Measurements from ENCODE around the gene VEGFB.
A peak's percentile ranks its signal among the peaks of the same experiment; 100 is the strongest.

Gene VEGFB

DNA sequence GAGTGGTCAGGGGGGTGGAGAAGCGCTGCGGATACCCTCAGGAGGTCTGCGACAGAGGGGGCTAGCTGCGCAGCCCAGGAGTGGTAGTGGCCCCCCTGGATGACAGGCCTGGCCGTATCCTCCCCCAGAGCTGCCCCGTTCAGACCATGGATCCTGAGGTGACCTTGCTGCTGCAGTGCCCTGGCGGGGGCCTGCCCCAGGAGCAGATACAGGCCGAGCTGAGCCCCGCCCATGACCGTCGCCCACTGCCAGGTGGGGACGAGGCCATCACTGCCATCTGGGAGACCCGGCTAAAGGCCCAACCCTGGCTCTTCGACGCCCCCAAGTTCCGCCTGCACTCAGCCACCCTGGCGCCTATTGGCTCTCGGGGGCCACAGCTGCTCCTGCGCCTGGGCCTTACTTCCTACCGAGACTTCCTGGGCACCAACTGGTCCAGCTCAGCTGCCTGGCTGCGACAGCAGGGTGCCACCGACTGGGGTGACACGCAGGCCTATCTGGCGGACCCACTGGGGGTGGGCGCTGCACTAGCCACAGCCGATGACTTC, 7.8 kb upstream of the VEGFB start:
- Histone ChIP-seq H3K27ac (ENCODE audit: poor library complexity, severe bottlenecking) (peak overlapping the region; percentile 68), H3K9me3 (ENCODE audit: severe bottlenecking) (no peaks in the 10 kb centered on the region), H3K4me1 (ENCODE audit: insufficient read depth, poor library complexity, severe bottlenecking) (peaks cover 8% of the 10 kb centered on the region), H3K36me3 (ENCODE audit: low read depth) (no peaks in the 10 kb centered on the region), H3K4me3 (ENCODE audit: severe bottlenecking) (peak overlapping the region; percentile 53), H3K27me3 (ENCODE audit: insufficient read depth, poor library complexity, severe bottlenecking) (no peaks in the 10 kb centered on the region)
- ATAC-seq (ENCODE audit: low read depth) (peak; percentile 6), DNase-seq (ENCODE audit: low spot score) (no peak)
- TF ChIP-seq, protein P1, sequence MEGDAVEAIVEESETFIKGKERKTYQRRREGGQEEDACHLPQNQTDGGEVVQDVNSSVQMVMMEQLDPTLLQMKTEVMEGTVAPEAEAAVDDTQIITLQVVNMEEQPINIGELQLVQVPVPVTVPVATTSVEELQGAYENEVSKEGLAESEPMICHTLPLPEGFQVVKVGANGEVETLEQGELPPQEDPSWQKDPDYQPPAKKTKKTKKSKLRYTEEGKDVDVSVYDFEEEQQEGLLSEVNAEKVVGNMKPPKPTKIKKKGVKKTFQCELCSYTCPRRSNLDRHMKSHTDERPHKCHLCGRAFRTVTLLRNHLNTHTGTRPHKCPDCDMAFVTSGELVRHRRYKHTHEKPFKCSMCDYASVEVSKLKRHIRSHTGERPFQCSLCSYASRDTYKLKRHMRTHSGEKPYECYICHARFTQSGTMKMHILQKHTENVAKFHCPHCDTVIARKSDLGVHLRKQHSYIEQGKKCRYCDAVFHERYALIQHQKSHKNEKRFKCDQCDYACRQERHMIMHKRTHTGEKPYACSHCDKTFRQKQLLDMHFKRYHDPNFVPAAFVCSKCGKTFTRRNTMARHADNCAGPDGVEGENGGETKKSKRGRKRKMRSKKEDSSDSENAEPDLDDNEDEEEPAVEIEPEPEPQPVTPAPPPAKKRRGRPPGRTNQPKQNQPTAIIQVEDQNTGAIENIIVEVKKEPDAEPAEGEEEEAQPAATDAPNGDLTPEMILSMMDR (IDR thresholded peaks at IDR 0.05; ENCODE audit: poor library complexity, severe bottlenecking), result peak; percentile 20

DNA sequence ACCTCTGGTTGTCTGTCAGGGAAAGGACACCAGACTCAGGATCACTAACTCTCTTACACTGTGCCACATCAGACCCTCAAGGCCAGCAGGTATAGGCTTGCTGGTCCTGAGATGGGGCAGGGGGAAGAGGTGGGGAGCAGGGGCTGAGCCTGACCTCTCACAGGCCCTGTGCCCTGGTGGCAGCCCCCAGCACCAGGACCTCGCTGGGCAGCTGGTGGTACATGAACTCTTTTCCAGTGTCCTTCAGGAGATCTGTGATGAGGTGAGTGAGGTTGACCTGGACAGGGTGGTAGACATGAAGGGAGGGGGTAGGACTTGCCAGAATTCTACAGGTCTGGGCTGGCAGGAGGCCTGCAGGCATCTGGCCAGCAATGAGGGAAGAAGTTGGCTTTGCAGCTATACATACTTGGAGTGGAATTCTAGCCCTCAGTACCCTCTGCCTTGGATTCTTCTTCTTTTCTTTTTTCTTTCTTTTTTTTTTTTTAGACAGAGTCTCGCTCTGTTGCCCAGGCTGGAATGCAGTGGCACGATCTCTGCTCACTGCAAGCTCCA, 6.9 kb upstream of the VEGFB start:
- Histone ChIP-seq H3K4me3 (ENCODE audit: severe bottlenecking) (peak overlapping the region; percentile 53), H3K9me3 (ENCODE audit: severe bottlenecking) (no peaks in the 10 kb centered on the region), H3K27me3 (ENCODE audit: insufficient read depth, poor library complexity, severe bottlenecking) (no peaks in the 10 kb centered on the region), H3K27ac (ENCODE audit: poor library complexity, severe bottlenecking) (peak overlapping the region; percentile 68), H3K4me1 (ENCODE audit: insufficient read depth, poor library complexity, severe bottlenecking) (peaks cover 8% of the 10 kb centered on the region), H3K36me3 (ENCODE audit: low read depth) (no peaks in the 10 kb centered on the region)
- TF ChIP-seq, protein P1 (IDR thresholded peaks at IDR 0.05; ENCODE audit: poor library complexity, severe bottlenecking), result no peak
- ATAC-seq (ENCODE audit: low read depth) (no peak), DNase-seq (ENCODE audit: low spot score) (no peak)

DNA sequence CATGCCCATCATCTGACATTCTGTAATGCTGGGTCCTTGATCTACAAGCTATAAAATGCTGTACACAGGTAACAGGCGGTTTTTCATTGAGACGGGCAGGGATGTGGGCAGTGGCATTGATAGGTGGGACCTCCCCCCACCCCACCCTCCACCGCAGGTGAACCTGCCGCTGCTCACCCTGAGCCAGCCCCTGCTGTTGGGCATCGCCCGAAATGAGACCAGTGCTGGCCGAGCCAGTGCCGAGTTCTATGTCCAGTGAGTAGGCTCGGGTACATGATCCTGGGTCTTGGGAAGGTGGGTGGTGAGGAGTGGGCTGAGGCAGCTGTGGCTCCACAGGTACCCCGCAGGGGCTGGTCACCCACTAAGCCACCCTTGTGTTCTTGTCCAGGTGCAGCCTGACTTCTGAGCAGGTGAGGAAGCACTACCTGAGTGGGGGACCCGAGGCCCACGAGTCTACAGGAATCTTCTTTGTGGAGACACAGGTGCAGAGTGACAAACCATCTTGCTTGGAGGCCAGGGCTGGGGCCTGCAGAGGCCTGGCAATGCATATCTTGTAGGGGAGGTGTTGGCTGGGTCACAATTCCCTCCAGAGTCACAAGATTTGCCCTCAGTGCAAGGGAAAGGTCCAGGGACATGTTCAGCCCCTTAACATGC, 5.2 kb upstream of the VEGFB start:
- DNase-seq (ENCODE audit: low spot score) (no peak), ATAC-seq (ENCODE audit: low read depth) (no peak)
- Histone ChIP-seq H3K4me3 (ENCODE audit: severe bottlenecking) (no peak overlapping the region), H3K27me3 (ENCODE audit: insufficient read depth, poor library complexity, severe bottlenecking) (no peaks in the 10 kb centered on the region), H3K9me3 (ENCODE audit: severe bottlenecking) (no peaks in the 10 kb centered on the region), H3K4me1 (ENCODE audit: insufficient read depth, poor library complexity, severe bottlenecking) (peaks cover 2% of the 10 kb centered on the region), H3K27ac (ENCODE audit: poor library complexity, severe bottlenecking) (peak overlapping the region; percentile 47), H3K36me3 (ENCODE audit: low read depth) (no peaks in the 10 kb centered on the region)
- TF ChIP-seq, protein P1 (IDR thresholded peaks at IDR 0.05; ENCODE audit: poor library complexity, severe bottlenecking), result no peak

DNA sequence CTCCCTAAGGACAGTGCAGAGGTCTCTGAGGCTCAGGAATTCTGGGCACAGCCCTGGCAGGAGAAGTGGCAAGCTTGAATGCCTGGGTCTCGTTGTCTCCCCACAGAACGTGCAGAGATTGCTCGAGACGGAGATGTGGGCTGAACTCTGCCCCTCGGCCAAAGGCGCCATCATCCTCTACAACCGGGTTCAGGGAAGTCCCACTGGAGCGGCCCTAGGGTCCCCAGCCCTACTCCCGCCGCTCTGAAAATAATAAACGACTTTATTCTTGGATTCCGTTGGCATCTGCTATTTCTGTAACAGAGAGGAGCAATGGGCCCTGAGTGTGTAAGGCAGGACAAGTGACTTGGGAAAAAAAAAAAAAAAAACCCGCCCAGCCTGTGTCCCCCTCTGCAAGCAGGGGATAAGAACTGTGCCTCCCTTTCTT, 4.6 kb upstream of the VEGFB start:
- Histone ChIP-seq H3K36me3 (ENCODE audit: low read depth) (no peaks in the 10 kb centered on the region), H3K27me3 (ENCODE audit: insufficient read depth, poor library complexity, severe bottlenecking) (no peaks in the 10 kb centered on the region), H3K4me3 (ENCODE audit: severe bottlenecking) (peak overlapping the region; percentile 92), H3K9me3 (ENCODE audit: severe bottlenecking) (no peaks in the 10 kb centered on the region), H3K27ac (ENCODE audit: poor library complexity, severe bottlenecking) (peak overlapping the region; percentile 47), H3K4me1 (ENCODE audit: insufficient read depth, poor library complexity, severe bottlenecking) (no peaks in the 10 kb centered on the region)
- ATAC-seq (ENCODE audit: low read depth) (no peak), DNase-seq (ENCODE audit: low spot score) (no peak)
- TF ChIP-seq, protein P1 (IDR thresholded peaks at IDR 0.05; ENCODE audit: poor library complexity, severe bottlenecking), result no peak

Measured in RWPE2 (cell line).